ENCODE results near the gene GSTT2B. TPM values are rescaled to one million over a fixed set of nuclear protein-coding genes. Genes with fewer than 3 reads are reported as not detected.
"Not testable (repeated sequence)": the region's sequence is repeated elsewhere in the genome, so short reads cannot be mapped to it uniquely, and the experiment has no call there.

Gene GSTT2B
- total RNA-seq, 1 donor from 2014 or later: 0.79 TPM

DNA sequence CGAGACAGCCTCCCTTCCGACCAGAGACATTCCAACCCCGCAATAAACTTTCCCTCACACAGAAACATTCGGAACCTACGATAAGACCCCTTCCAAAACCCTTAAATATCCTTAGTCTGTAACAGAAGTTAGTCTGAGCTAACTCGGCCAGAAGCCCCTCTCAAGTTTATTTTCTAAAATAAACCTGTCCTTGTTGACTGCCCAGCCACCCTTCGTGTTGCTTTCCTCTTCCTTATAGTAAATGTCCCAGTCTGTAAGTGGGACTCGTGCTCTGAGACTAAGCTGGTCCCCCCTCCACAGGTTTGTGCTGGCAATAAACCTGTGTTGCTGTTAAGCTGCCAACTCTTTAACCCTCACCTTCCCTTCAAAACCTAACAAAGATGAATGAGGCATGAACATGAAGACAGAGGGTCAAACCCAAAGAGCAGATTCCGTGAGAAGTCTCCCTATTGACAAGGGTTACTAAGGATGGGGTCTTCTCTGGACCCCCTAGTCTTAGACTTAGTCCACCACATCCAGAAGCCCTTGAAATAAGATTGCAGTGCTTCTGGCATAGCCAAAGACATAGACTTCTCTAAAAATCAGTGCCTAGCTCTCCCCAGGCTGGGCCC lies 48.6 kb downstream of the GSTT2B start:
- H3K27me3 ChIP-seq (ENCODE audit: control insufficient read depth, insufficient read depth, low read length): no peaks in the 10 kb centered on the region
- no peaks in the 10 kb centered on the region for H3K36me3 ChIP-seq (ENCODE audit: control insufficient read depth, insufficient read depth, low read length)
- DNase-seq (ENCODE audit: low read depth) (no peak), FAIRE-seq (no peak)
- TF ChIP-seq, protein P1, sequence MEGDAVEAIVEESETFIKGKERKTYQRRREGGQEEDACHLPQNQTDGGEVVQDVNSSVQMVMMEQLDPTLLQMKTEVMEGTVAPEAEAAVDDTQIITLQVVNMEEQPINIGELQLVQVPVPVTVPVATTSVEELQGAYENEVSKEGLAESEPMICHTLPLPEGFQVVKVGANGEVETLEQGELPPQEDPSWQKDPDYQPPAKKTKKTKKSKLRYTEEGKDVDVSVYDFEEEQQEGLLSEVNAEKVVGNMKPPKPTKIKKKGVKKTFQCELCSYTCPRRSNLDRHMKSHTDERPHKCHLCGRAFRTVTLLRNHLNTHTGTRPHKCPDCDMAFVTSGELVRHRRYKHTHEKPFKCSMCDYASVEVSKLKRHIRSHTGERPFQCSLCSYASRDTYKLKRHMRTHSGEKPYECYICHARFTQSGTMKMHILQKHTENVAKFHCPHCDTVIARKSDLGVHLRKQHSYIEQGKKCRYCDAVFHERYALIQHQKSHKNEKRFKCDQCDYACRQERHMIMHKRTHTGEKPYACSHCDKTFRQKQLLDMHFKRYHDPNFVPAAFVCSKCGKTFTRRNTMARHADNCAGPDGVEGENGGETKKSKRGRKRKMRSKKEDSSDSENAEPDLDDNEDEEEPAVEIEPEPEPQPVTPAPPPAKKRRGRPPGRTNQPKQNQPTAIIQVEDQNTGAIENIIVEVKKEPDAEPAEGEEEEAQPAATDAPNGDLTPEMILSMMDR (IDR thresholded peaks at IDR 0.05; ENCODE audit: insufficient read depth, low read length, severe bottlenecking): no peak
- no peak overlapping the region for H3K4me3 ChIP-seq (ENCODE audit: low read depth, low read length)

DNA sequence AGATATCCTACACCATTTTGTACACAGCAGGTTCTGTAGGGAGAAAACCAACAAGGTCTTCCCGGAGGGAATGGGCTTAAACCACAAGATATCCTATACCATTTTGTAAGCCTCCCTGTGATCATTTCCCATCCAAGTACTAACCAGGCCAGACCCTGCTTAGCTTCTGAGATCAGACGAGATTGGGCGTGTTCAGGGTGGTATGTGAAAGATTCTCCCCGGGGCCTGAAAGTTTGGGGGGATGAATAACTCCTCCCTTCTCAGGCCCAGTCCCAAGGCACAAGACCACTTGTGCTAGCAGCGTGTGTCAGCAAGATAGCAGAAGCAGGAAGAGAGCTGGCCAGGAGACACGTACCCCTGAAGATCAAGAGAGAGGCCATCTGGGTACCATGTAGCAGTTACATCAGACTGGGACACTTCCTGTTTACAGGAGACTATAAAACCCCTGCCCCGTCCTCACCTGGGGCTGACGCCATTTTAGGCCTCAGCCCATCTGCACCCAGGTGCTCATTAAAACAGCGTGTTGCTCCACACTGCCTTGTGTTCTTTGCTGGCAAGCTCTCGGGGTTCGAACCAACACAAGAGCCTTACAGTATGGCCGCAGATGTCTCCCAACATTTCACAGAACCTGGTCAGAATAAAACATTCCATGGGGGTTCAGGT lies 49.5 kb downstream of the GSTT2B start:
- no peak overlapping the region for H3K4me3 ChIP-seq (ENCODE audit: low read depth, low read length)
- H3K27me3 ChIP-seq (ENCODE audit: control insufficient read depth, insufficient read depth, low read length): no peaks in the 10 kb centered on the region
- TF ChIP-seq, protein P1 (IDR thresholded peaks at IDR 0.05; ENCODE audit: insufficient read depth, low read length, severe bottlenecking): no peak
- no peaks in the 10 kb centered on the region for H3K36me3 ChIP-seq (ENCODE audit: control insufficient read depth, insufficient read depth, low read length)
- FAIRE-seq (no peak), DNase-seq (ENCODE audit: low read depth) (no peak)

DNA sequence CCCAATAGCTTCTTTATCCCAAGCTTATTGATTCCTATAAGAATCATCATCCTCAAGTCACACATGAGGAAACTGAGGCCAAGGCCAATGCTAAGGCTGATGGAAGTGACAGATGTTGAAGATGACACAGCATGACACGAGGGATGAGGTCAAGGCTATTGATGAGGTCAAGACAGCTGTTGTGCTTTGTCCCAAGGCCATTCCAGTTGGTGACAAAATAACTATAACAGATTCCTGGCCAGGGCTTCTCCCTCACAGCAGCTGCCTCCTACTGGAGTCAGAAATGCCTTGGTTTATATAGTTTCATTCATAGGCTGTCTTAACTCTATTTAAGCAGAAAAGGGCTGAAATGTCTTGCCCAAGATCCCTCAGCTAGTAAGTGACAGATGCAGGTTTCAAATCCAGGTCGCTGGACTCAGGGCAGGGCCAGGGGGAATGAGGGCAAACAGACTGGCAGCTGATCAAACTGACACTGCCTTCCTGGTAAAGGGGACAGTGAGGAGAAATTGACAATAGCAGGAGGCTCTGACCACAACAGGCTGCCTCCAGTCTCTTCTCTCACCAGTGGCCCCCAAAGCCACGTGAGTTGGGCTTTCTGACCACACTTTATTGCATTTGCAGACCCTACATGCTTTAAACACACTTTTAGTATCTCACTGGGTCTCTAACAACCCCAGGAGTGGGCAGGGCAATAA lies 50.4 kb downstream of the GSTT2B start:
- no peak for FAIRE-seq
- H3K27me3 ChIP-seq (ENCODE audit: control insufficient read depth, insufficient read depth, low read length): no peaks in the 10 kb centered on the region
- no peaks in the 10 kb centered on the region for H3K36me3 ChIP-seq (ENCODE audit: control insufficient read depth, insufficient read depth, low read length)
- no peak for DNase-seq (ENCODE audit: low read depth)
- TF ChIP-seq, protein P1 (IDR thresholded peaks at IDR 0.05; ENCODE audit: insufficient read depth, low read length, severe bottlenecking): no peak
- H3K4me3 ChIP-seq (ENCODE audit: low read depth, low read length): no peak overlapping the region

DNA sequence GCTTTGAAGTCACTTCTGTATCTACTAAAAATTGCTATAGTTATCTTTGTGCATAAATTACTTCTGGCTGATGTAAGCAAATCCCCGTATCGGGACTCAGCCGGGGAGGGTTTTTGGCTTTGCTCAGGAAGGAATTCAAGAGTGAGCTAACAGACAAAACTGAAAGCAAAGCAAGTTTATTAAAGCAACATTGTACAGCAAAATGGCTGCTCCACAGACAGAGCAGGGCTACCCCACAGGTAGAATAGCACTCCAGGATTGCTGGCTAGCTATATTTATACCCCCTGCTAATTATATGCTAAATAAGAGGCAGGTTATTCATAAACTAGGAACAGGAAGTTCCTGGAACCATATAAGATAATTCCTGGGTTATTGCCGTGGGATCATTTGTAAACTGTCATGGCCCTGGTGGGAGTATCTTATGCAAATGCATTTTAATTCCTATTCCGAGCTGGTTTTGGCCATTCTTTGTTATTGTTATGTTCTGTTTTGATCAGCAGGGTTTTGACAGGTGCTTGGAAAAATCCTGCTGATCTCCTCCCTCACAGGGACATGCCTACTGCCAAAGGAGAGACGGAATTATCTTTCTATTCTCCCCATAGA lies 51.6 kb downstream of the GSTT2B start:
- no peaks in the 10 kb centered on the region for H3K27me3 ChIP-seq (ENCODE audit: control insufficient read depth, insufficient read depth, low read length)
- H3K36me3 ChIP-seq (ENCODE audit: control insufficient read depth, insufficient read depth, low read length): no peaks in the 10 kb centered on the region
- H3K4me3 ChIP-seq (ENCODE audit: low read depth, low read length): no peak overlapping the region
- DNase-seq (ENCODE audit: low read depth) (no peak), FAIRE-seq (no peak)
- TF ChIP-seq, protein P1 (IDR thresholded peaks at IDR 0.05; ENCODE audit: insufficient read depth, low read length, severe bottlenecking): no peak

DNA sequence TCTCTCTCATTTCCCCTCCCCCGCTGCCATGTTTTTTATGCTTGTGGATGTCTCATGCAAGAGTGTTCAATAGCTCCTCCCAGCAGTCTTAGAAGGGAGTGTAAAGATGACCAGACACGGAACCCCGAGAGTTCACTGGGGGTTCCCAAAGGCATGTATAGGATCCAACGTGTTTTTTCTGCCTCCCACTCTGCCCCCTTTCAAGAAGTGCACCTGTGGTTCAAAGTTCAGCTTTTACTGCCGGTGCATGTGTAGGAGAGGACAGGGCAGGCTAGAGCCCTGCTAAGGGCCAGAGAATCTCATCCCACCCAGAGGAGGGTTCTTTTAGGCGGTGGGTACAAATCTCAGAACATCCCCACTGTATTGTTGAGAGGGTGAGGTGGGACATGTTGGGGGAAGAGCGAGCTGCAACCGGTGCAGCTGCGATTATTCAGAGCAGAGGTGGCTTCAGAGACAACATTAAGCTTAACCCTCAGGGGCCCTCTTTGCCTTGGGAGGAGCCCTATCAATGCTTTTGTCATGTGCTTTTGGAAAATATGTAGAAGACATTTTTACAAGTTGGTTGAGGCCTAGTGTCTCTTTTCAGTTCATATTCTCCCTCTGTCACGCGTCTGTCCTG lies 52.3 kb downstream of the GSTT2B start:
- TF ChIP-seq, protein P1 (IDR thresholded peaks at IDR 0.05; ENCODE audit: insufficient read depth, low read length, severe bottlenecking): no peak
- no peak for DNase-seq (ENCODE audit: low read depth)
- no peaks in the 10 kb centered on the region for H3K27me3 ChIP-seq (ENCODE audit: control insufficient read depth, insufficient read depth, low read length)
- no peak for FAIRE-seq
- no peaks in the 10 kb centered on the region for H3K36me3 ChIP-seq (ENCODE audit: control insufficient read depth, insufficient read depth, low read length)
- H3K4me3 ChIP-seq (ENCODE audit: low read depth, low read length): no peak overlapping the region

DNA sequence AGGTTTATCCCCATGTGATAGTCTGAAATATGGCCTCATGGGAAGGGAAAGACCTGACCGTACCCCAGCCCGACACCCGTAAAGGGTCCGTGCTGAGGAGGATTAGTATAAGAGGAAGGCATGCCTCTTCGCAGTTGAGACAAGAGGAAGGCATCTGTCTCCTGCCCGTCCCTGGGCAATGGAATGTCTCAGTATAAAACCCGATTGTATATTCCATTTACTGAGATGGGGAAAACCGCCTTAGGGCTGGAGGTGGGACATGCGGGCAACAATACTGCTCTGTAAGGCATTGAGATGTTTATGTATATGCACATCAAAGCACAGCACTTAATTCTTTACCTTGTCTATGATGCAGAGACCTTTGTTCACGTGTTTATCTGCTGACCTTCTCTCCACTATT lies 53.6 kb downstream of the GSTT2B start:
- not testable (repeated sequence) for H3K4me3 ChIP-seq (ENCODE audit: low read depth, low read length); DNase-seq (ENCODE audit: low read depth); H3K36me3 ChIP-seq (ENCODE audit: control insufficient read depth, insufficient read depth, low read length); H3K27me3 ChIP-seq (ENCODE audit: control insufficient read depth, insufficient read depth, low read length); FAIRE-seq

Measured in bronchial epithelial cell (primary cell).